Astrocyte (in vitro differentiated cells and primary cell): ENCODE results near the gene AARS2. TPM values are rescaled to one million over a fixed set of nuclear protein-coding genes. Genes with fewer than 3 reads are reported as not detected.
"Not testable (repeated sequence)": the region's sequence is repeated elsewhere in the genome, so short reads cannot be mapped to it uniquely, and the experiment has no call there.

Source experiments
- DNase-seq: peaks from one replicate; pipeline ENCODE4 v3.0.0-alpha.2; 2010; ENCODE audit warnings: low read depth
- FAIRE-seq: peaks from 2 replicates; lab custom pipeline; 2011; peaks lifted over from hg19 to GRCh38; lab: Jason Lieb, UNC
- H2AFZ ChIP-seq: 2 replicates; pipeline ENCODE4 v1.6.0; 2012; ENCODE audit warnings: low read depth, low read length, inconsistent platforms
- H3K27ac ChIP-seq: 2 replicates; pipeline ENCODE4 v1.5.1; 2011; ENCODE audit warnings: low read depth, low read length, inconsistent platforms
- H3K27me3 ChIP-seq: 2 replicates; pipeline ENCODE4 v1.6.0; 2011; ENCODE audit warnings: low read length, inconsistent platforms; ENCODE audit not compliant: insufficient read depth
- H3K36me3 ChIP-seq: 2 replicates; pipeline ENCODE4 v1.5.1; 2011; ENCODE audit warnings: low read length, inconsistent platforms; ENCODE audit not compliant: insufficient read depth
- H3K4me1 ChIP-seq: 2 replicates; pipeline ENCODE4 v1.5.1; 2011; ENCODE audit warnings: low read length, inconsistent platforms; ENCODE audit not compliant: insufficient read depth
- H3K4me2 ChIP-seq: 2 replicates; pipeline ENCODE4 v1.6.0; 2012; ENCODE audit warnings: low read length, inconsistent platforms
- H3K4me3 ChIP-seq: 2 replicates; pipeline ENCODE4 v1.5.1; 2011; ENCODE audit warnings: low read depth, mild to moderate bottlenecking, low read length, inconsistent platforms; ENCODE audit not compliant: insufficient read depth
- H3K79me2 ChIP-seq: 2 replicates; pipeline ENCODE4 v1.6.0; 2012; ENCODE audit warnings: mild to moderate bottlenecking, low read length, inconsistent platforms; ENCODE audit not compliant: insufficient read depth
- H3K9ac ChIP-seq: 2 replicates; pipeline ENCODE4 v1.6.0; 2012; ENCODE audit warnings: mild to moderate bottlenecking, low read length, inconsistent platforms
- H3K9me3 ChIP-seq: 2 replicates; pipeline ENCODE4 v1.5.1; 2012; ENCODE audit warnings: low read depth, mild to moderate bottlenecking, low read length, inconsistent platforms; ENCODE audit not compliant: insufficient read depth
- H4K20me1 ChIP-seq: 2 replicates; pipeline ENCODE4 v1.6.0; 2012; ENCODE audit warnings: low read length, inconsistent platforms; ENCODE audit not compliant: insufficient read depth
- H3K27ac Mint-ChIP-seq: one replicate; pipeline ENCODE4 v1.8.0; 2021; ENCODE audit warnings: mild to moderate bottlenecking, mixed read lengths; ENCODE audit not compliant: unreplicated experiment
- H3K27me3 Mint-ChIP-seq: one replicate; pipeline ENCODE4 v1.8.0; 2021; ENCODE audit warnings: low read depth, mixed read lengths; ENCODE audit not compliant: unreplicated experiment
- H3K36me3 Mint-ChIP-seq: one replicate; pipeline ENCODE4 v1.8.0; 2021; ENCODE audit warnings: low read depth, mixed read lengths; ENCODE audit not compliant: unreplicated experiment
- H3K4me1 Mint-ChIP-seq: one replicate; pipeline ENCODE4 v1.8.0; 2021; ENCODE audit warnings: low read depth, mixed read lengths; ENCODE audit not compliant: unreplicated experiment
- H3K4me3 Mint-ChIP-seq: one replicate; pipeline ENCODE4 v1.8.0; 2021; ENCODE audit warnings: mild to moderate bottlenecking, moderate library complexity, mixed read lengths; ENCODE audit not compliant: unreplicated experiment
- H3K9me3 Mint-ChIP-seq: one replicate; pipeline ENCODE4 v1.8.0; 2021; ENCODE audit warnings: mild to moderate bottlenecking, mixed read lengths; ENCODE audit not compliant: unreplicated experiment
- EZH2 ChIP-seq: IDR thresholded peaks from 2 replicates; pipeline ENCODE4 v1.6.1; 2012; ENCODE audit warnings: mild to moderate bottlenecking, low read length, inconsistent platforms; ENCODE audit not compliant: insufficient read depth
- total RNA-seq: library from RNA; stranded (reverse); gene quantifications from 2 replicates; pipeline ENCODE4 v1.2.1, GENCODE V29; 2021
- TF ChIP-seq, protein P1 (sequence below): IDR thresholded peaks from 2 replicates; pipeline ENCODE4 v1.5.1; 2011; ENCODE audit warnings: low read depth, mild to moderate bottlenecking, inconsistent platforms, low read length, moderate library complexity; ENCODE audit not compliant: insufficient read depth

AARS2 gene
- total RNA-seq, 1 donor from 2014 or later = 12.3 TPM

DNA sequence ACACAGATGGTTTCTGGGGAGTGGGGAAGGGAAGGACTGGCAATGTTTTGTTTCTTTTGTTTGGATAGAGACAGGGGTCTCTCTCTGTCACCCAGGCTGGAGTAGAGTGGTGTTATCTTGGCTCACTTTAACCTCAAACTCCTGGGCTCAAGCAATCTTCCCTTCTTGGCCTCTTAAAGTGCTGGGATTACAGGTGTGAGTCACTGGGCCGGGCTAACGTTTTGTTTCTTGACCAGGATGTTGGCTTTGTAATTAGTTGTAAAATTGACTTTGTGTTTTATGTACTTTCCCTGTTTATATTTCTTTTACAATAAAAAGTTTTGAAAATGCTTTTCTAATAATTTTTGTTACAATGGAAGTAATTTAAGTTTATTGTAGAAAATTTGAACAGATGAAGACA is 40.2 kb upstream of the AARS2 start:
- peaks cover 10% of the 10 kb centered on the region for H3K27me3 ChIP-seq
- H3K9me3 ChIP-seq = no peaks in the 10 kb centered on the region
- no peak overlapping the region for H2AFZ ChIP-seq
- no peaks in the 10 kb centered on the region for H3K4me1 Mint-ChIP-seq
- no peak for TF ChIP-seq EZH2
- TF ChIP-seq, protein P1, sequence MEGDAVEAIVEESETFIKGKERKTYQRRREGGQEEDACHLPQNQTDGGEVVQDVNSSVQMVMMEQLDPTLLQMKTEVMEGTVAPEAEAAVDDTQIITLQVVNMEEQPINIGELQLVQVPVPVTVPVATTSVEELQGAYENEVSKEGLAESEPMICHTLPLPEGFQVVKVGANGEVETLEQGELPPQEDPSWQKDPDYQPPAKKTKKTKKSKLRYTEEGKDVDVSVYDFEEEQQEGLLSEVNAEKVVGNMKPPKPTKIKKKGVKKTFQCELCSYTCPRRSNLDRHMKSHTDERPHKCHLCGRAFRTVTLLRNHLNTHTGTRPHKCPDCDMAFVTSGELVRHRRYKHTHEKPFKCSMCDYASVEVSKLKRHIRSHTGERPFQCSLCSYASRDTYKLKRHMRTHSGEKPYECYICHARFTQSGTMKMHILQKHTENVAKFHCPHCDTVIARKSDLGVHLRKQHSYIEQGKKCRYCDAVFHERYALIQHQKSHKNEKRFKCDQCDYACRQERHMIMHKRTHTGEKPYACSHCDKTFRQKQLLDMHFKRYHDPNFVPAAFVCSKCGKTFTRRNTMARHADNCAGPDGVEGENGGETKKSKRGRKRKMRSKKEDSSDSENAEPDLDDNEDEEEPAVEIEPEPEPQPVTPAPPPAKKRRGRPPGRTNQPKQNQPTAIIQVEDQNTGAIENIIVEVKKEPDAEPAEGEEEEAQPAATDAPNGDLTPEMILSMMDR = no peak
- H3K9ac ChIP-seq = no peak overlapping the region
- H3K36me3 ChIP-seq = no peaks in the 10 kb centered on the region
- FAIRE-seq (no peak), DNase-seq (no peak)
- no peak overlapping the region for H3K4me3 Mint-ChIP-seq
- no peaks in the 10 kb centered on the region for H3K79me2 ChIP-seq
- peaks cover 7% of the 10 kb centered on the region for H3K9me3 Mint-ChIP-seq
- H3K27ac ChIP-seq = no peak overlapping the region
- peaks cover 11% of the 10 kb centered on the region for H3K27me3 Mint-ChIP-seq
- H3K4me3 ChIP-seq = no peak overlapping the region
- H3K27ac Mint-ChIP-seq = no peak overlapping the region
- H3K36me3 Mint-ChIP-seq = no peaks in the 10 kb centered on the region
- H3K4me2 ChIP-seq = no peak overlapping the region
- H3K4me1 ChIP-seq = no peaks in the 10 kb centered on the region
- H4K20me1 ChIP-seq = no peaks in the 10 kb centered on the region

DNA sequence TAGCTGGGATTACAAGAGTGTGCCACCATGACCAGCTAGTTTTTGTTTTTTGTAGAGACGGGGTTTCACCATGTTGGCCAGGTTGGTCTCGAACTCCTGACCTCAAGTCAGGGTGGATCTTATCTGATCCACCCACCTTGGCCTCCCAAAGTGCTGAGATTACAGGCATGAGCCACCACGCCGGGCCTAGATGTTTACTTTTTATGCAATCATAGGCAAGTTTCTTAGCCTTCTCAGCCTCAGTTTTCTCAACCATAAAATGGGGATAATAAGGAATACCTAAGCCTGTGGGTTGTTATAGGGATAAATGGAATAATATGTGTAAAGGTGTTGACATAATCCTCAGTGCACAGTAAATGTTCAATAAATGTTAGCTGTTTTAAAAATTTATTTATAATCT is 39.1 kb upstream of the AARS2 start:
- Histone ChIP-seq H3K27ac (no peak overlapping the region), H4K20me1 (no peaks in the 10 kb centered on the region), H3K9me3 (no peaks in the 10 kb centered on the region), H3K36me3 (no peaks in the 10 kb centered on the region), H3K4me1 (no peaks in the 10 kb centered on the region), H2AFZ (no peak overlapping the region), H3K4me2 (no peak overlapping the region), H3K9ac (no peak overlapping the region), H3K27me3 (peaks cover 6% of the 10 kb centered on the region), H3K4me3 (no peak overlapping the region), H3K79me2 (no peaks in the 10 kb centered on the region)
- Mint-ChIP-seq H3K27ac (no peak overlapping the region), H3K4me3 (no peak overlapping the region), H3K4me1 (no peaks in the 10 kb centered on the region), H3K36me3 (no peaks in the 10 kb centered on the region), H3K27me3 (peaks cover 11% of the 10 kb centered on the region), H3K9me3 (peaks cover 7% of the 10 kb centered on the region)
- TF ChIP-seq, protein P1 = no peak
- TF ChIP-seq EZH2 = no peak
- no peak for DNase-seq
- no peak for FAIRE-seq

DNA sequence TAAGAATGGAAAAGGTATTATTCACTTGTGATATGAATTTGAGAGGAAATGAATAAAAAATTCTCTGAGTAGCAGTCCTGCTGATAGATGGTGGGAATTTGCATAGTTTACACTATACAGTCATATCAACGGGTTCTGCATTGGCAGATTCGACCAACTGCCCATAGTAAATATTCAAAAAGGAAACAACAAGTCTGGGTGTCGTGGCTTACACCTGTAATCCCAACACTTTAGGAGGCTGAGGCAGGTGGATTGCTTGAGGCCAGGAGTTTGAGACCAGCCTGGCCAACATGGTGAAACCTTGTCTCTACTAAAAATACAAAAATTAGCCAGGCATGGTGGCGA is 37.5 kb upstream of the AARS2 start:
- not testable (repeated sequence) for H3K9ac ChIP-seq, FAIRE-seq, H2AFZ ChIP-seq, H3K36me3 Mint-ChIP-seq, H3K4me2 ChIP-seq, H3K36me3 ChIP-seq, H3K27me3 Mint-ChIP-seq, H3K4me1 ChIP-seq, H3K27ac Mint-ChIP-seq, H3K4me1 Mint-ChIP-seq, H3K9me3 ChIP-seq, H3K4me3 ChIP-seq, DNase-seq, H3K9me3 Mint-ChIP-seq, H3K27ac ChIP-seq, H3K79me2 ChIP-seq, H3K27me3 ChIP-seq, H3K4me3 Mint-ChIP-seq, H4K20me1 ChIP-seq
